ENCODE data around the gene SLIT3.
A peak's percentile ranks its signal among the peaks of the same experiment; 100 is the strongest.

SLIT3 gene

GRCh38 chr5:169003721-169004541 is 297.0 kb downstream of the SLIT3 start:
- POLR2A ChIA-PET = interaction anchor here (0.8 kb wide), 1 partner anchor 9 kb away, joined by 4 read pairs; no protein-coding TSS in a partner anchor
- H3K36me3 ChIP-seq (ENCODE audit: control insufficient read depth in 2 of 2, insufficient read depth in 1 of 2, low read length in 2 of 2) = no peaks in the 10 kb centered on the region
- no peak for TF ChIP-seq GLIS1 (tag by site-specific recombination; IDR thresholded peaks at IDR 0.05)
- peak; percentile 76 for TF ChIP-seq ZIC2 (tag by site-specific recombination; IDR thresholded peaks at IDR 0.05)
- peak; percentile 87; the same call in 1 of the 2 replicates for TF ChIP-seq MZF1 (tag by site-specific recombination; IDR thresholded peaks at IDR 0.05; ENCODE audit: borderline replicate concordance)
- TF ChIP-seq ZNF561 (tag by site-specific recombination; IDR thresholded peaks at IDR 0.05; ENCODE audit: borderline replicate concordance) = 0 out of 2 replicates have a peak, but pooled peaks have one; percentile 21
- 0 out of 2 replicates have a peak, but pooled peaks have one; percentile 23 for TF ChIP-seq ZNF18 (tag by site-specific recombination; IDR thresholded peaks at IDR 0.05)
- TF ChIP-seq, protein P1, sequence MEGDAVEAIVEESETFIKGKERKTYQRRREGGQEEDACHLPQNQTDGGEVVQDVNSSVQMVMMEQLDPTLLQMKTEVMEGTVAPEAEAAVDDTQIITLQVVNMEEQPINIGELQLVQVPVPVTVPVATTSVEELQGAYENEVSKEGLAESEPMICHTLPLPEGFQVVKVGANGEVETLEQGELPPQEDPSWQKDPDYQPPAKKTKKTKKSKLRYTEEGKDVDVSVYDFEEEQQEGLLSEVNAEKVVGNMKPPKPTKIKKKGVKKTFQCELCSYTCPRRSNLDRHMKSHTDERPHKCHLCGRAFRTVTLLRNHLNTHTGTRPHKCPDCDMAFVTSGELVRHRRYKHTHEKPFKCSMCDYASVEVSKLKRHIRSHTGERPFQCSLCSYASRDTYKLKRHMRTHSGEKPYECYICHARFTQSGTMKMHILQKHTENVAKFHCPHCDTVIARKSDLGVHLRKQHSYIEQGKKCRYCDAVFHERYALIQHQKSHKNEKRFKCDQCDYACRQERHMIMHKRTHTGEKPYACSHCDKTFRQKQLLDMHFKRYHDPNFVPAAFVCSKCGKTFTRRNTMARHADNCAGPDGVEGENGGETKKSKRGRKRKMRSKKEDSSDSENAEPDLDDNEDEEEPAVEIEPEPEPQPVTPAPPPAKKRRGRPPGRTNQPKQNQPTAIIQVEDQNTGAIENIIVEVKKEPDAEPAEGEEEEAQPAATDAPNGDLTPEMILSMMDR (tag by site-specific recombination; IDR thresholded peaks at IDR 0.05) = 0 out of 2 replicates have a peak, but pooled peaks have one; percentile 45
- TF ChIP-seq ZNF112 (tag by site-specific recombination; IDR thresholded peaks at IDR 0.05) = no peak
- peak; percentile 76; the same call in 1 of the 2 replicates for TF ChIP-seq TRIM28 (IDR thresholded peaks at IDR 0.05; ENCODE audit: borderline replicate concordance, low read length)
- no peak overlapping the region for H3K4me3 ChIP-seq (ENCODE audit: low read depth, low read length)
- CTCF ChIA-PET = interaction anchor here (0.6 to 1.7 kb wide), 8 partner anchors 12 to 371 kb away, joined by 3 to 8 read pairs (median 4); no protein-coding TSS in a partner anchor
- no peaks in the 10 kb centered on the region for H3K9me3 ChIP-seq (ENCODE audit: control insufficient read depth, insufficient read depth, low read depth, low read length)
- no peak overlapping the region for H3K27ac ChIP-seq (ENCODE audit: extremely low read depth, low read depth, low read length)
- no peaks in the 10 kb centered on the region; the same call in 1 of the 2 replicates for H3K4me1 ChIP-seq (ENCODE audit: control insufficient read depth, insufficient read depth, low read length)

DNA sequence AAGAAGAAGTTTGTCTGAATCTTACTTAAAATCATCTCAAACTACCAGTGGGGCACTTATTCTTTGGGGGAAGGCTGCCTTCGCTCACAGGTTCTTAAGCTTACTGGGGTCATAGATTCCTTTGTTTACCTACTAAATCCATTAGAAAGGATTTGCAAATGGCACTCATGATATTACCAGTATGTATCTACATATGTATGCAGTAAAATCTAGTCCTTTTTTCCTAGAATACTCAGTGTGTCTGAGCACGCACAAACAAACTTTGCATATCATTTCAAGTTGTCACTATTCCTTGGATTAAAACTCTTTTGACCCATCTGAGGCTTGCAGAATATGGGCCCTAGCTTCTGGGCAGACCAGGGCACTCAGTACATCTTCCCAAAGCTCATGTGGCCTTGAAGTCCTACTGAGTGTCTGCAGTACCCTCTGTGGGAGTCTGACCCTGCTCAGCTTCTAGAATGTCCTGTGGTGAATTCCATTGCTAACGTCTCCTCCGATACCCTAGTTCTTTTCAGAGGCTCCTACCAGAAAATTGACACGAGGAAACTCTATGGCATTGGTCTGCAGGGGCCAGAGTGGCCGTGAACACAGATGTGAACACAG is 297.9 kb downstream of the SLIT3 start:
- Histone ChIP-seq H3K4me3 (ENCODE audit: low read depth, low read length) (no peak overlapping the region), H3K9me3 (ENCODE audit: control insufficient read depth, insufficient read depth, low read depth, low read length) (no peaks in the 10 kb centered on the region), H3K4me1 (ENCODE audit: control insufficient read depth, insufficient read depth, low read length) (no peaks in the 10 kb centered on the region; the same call in 1 of the 2 replicates), H3K36me3 (ENCODE audit: control insufficient read depth in 2 of 2, insufficient read depth in 1 of 2, low read length in 2 of 2) (no peaks in the 10 kb centered on the region), H3K27ac (ENCODE audit: extremely low read depth, low read depth, low read length) (no peak overlapping the region)
- ChIA-PET CTCF (interaction anchor here (0.6 to 1.5 kb wide), 4 partner anchors 11 to 542 kb away, joined by 3 to 4 read pairs (median 4); no protein-coding TSS in a partner anchor), POLR2A (no interaction called here)
- TF ChIP-seq ZNF768 (tag by site-specific recombination; IDR thresholded peaks at IDR 0.05) = no peak
- no peak for TF ChIP-seq ZNF707 (tag by site-specific recombination; IDR thresholded peaks at IDR 0.05)
- TF ChIP-seq ZSCAN30 (tag by site-specific recombination; IDR thresholded peaks at IDR 0.05) = no peak
- no peak for TF ChIP-seq ZNF366 (tag by site-specific recombination; conservative IDR thresholded peaks at IDR 0.05)
- no peak for TF ChIP-seq BCL11B (tag by site-specific recombination; IDR thresholded peaks at IDR 0.05; ENCODE audit: low read depth)
- TF ChIP-seq RBAK (tag by site-specific recombination; IDR thresholded peaks at IDR 0.05) = no peak
- TF ChIP-seq ZNF324 (tag by site-specific recombination; IDR thresholded peaks at IDR 0.05) = no peak
- TF ChIP-seq ZNF311 (tag by site-specific recombination; IDR thresholded peaks at IDR 0.05; ENCODE audit: borderline replicate concordance) = no peak
- TF ChIP-seq ZSCAN18 (tag by site-specific recombination; IDR thresholded peaks at IDR 0.05) = no peak
- no peak for TF ChIP-seq ZNF548 (tag by site-specific recombination; IDR thresholded peaks at IDR 0.05)
- no peak for TF ChIP-seq ZFP3 (tag by site-specific recombination; IDR thresholded peaks at IDR 0.05; ENCODE audit: low read depth)
- no peak for TF ChIP-seq ZNF121 (tag by site-specific recombination; IDR thresholded peaks at IDR 0.05)
- no peak for TF ChIP-seq ZNF521 (tag by site-specific recombination; IDR thresholded peaks at IDR 0.05)
- TF ChIP-seq PRDM4 (tag by site-specific recombination; IDR thresholded peaks at IDR 0.05) = no peak
- TF ChIP-seq SALL2 (tag by site-specific recombination; IDR thresholded peaks at IDR 0.05; ENCODE audit: borderline replicate concordance) = no peak
- TF ChIP-seq, protein P2, sequence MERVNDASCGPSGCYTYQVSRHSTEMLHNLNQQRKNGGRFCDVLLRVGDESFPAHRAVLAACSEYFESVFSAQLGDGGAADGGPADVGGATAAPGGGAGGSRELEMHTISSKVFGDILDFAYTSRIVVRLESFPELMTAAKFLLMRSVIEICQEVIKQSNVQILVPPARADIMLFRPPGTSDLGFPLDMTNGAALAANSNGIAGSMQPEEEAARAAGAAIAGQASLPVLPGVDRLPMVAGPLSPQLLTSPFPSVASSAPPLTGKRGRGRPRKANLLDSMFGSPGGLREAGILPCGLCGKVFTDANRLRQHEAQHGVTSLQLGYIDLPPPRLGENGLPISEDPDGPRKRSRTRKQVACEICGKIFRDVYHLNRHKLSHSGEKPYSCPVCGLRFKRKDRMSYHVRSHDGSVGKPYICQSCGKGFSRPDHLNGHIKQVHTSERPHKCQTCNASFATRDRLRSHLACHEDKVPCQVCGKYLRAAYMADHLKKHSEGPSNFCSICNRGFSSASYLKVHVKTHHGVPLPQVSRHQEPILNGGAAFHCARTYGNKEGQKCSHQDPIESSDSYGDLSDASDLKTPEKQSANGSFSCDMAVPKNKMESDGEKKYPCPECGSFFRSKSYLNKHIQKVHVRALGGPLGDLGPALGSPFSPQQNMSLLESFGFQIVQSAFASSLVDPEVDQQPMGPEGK (tag by site-specific recombination; IDR thresholded peaks at IDR 0.05) = no peak
